Karpas-422 (cell line): Measurements from ENCODE around the gene RBMS1. TPM values are rescaled to one million over a fixed set of nuclear protein-coding genes. Genes with fewer than 3 reads are reported as not detected.

ENCODE experiments used
- DNase-seq: peaks from one replicate; pipeline ENCODE4 v3.0.0-alpha.2; 2015
- H2AFZ ChIP-seq: fragments of 200-600 bp; sonication (generic); 2 replicates; pipeline ENCODE4 v1.6.1; 2014; ENCODE audit warnings: antibody characterized with exemption, low read length, mixed read lengths
- H3K27ac ChIP-seq: fragments of 200-600 bp; sonication (generic); 2 replicates; pipeline ENCODE4 v1.5.1; 2014; ENCODE audit warnings: mild to moderate bottlenecking, low read length, moderate library complexity
- H3K27me3 ChIP-seq: fragments of 200-600 bp; sonication (generic); 2 replicates; pipeline ENCODE4 v1.6.1; 2014; ENCODE audit warnings: low read length, mixed read lengths
- H3K36me3 ChIP-seq: fragments of 200-600 bp; sonication (generic); 2 replicates; pipeline ENCODE4 v1.6.1; 2014; ENCODE audit warnings: low read length, mixed read lengths; ENCODE audit not compliant: insufficient read depth
- H3K4me1 ChIP-seq: fragments of 200-600 bp; sonication (generic); 2 replicates; pipeline ENCODE4 v1.6.1; 2014; ENCODE audit warnings: mild to moderate bottlenecking, low read length, mixed read lengths
- H3K4me2 ChIP-seq: fragments of 200-600 bp; sonication (generic); 2 replicates; pipeline ENCODE4 v1.6.1; 2014; ENCODE audit warnings: low read length, low read depth, mild to moderate bottlenecking; ENCODE audit not compliant: poor library complexity, severe bottlenecking
- H3K4me3 ChIP-seq: fragments of 200-600 bp; sonication (generic); 2 replicates; pipeline ENCODE4 v1.5.1; 2014; ENCODE audit warnings: mild to moderate bottlenecking, antibody characterized with exemption, low read length, mixed read lengths
- H3K79me2 ChIP-seq: fragments of 200-600 bp; sonication (generic); 2 replicates; pipeline ENCODE4 v1.6.1; 2014; ENCODE audit warnings: mild to moderate bottlenecking, low read length, mixed read lengths
- H3K9ac ChIP-seq: fragments of 200-600 bp; sonication (generic); 2 replicates; pipeline ENCODE4 v1.6.0; 2014; ENCODE audit warnings: low read length
- H3K9me2 ChIP-seq: fragments of 200-600 bp; sonication (generic), shearing (Covaris generic); replicated peaks from 2 replicates; pipeline ENCODE4 v1.6.0; 2014; ENCODE audit warnings: mild to moderate bottlenecking, low read length, moderate library complexity; ENCODE audit not compliant: insufficient read depth
- H3K9me3 ChIP-seq: fragments of 300-700, 200-600 bp; sonication (generic); 2 replicates; pipeline ENCODE4 v1.6.1; 2014; ENCODE audit warnings: low read length, mixed read lengths
- H4K20me1 ChIP-seq: fragments of 200-600 bp; sonication (generic); 2 replicates; pipeline ENCODE4 v1.6.1; 2014; ENCODE audit warnings: mild to moderate bottlenecking, antibody characterized with exemption, low read length, low read depth; ENCODE audit not compliant: insufficient read depth
- total RNA-seq: library from RNA; depleted of rRNA; stranded (reverse); fragments of >200 nt; shearing (Covaris generic); gene quantifications from 2 replicates; pipeline ENCODE4 v1.2.3, GENCODE V29; 2014; ENCODE audit warnings: low replicate concordance; rRNA removed

RBMS1 gene, protein sequence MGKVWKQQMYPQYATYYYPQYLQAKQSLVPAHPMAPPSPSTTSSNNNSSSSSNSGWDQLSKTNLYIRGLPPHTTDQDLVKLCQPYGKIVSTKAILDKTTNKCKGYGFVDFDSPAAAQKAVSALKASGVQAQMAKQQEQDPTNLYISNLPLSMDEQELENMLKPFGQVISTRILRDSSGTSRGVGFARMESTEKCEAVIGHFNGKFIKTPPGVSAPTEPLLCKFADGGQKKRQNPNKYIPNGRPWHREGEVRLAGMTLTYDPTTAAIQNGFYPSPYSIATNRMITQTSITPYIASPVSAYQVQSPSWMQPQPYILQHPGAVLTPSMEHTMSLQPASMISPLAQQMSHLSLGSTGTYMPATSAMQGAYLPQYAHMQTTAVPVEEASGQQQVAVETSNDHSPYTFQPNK
- 0.72 TPM in 1 of 2 replicates, not detected in the other for total RNA-seq

DNA sequence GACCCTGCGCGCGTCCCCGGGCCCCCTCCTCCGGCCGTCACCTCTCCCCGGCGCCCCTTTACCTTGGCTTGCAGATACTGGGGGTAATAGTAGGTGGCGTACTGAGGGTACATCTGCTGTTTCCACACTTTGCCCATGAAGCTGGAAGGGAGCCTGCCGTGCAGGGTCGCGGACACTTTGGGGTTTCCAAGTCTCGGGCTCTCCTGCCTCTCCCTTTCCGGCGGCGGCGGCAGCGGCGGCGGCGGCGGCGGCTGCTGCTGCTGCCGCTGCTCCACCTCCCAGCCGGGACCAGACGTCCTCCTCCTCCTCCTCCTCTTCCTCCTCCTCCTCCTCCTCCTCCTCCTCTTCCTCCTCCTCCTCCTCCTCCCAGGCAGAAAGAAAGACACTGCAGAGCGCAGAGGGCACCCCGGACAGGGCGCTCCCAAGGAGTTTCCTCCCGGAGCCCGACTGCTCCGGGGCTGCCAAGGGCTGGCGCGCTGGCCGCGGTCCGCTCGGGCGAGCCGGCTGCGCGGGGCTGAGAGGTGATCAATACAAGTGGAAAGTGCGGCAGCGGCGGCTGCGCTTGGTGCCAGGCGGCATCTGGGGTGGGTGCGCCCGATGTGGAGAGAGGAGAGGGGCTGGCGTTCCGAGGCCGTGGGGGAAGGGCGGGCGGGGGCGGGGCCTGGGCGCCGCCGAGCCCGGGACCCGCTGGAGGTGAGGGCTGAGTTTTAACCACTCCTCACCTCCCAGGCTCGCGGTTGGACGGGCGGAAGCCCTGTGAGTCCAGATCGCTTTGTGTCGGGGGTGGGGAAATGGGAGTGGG, at the start of gene RBMS1:
RBMS1 (minus strand) TSS at position 581 of the 802 bp plus-strand sequence; CDS start at position 137, 444 bp downstream.
- H3K36me3 ChIP-seq: no peaks in the 10 kb centered on the region

DNA sequence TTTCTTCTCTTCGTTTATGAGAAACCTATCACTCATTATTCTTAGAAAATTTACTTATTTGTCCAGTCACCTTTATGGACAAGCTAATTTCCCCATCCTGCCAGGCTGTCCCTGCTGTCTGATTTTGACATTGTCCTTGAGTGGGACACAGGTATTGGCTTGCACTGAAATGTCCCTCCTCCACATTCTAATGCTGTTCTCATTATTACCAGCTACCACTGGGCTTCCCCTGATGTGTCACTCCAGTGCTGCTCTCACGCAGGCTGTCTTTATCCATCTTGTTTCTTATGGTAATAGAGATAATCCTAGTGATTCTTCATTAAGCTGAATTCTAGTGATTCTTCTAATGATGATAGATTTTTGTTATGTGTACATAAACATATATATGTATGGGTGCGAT, 48.1 kb upstream of the RBMS1 start:
- H3K9me2 ChIP-seq: no peaks in the 10 kb centered on the region
- no peaks in the 10 kb centered on the region for H3K36me3 ChIP-seq
- H3K27ac ChIP-seq: no peak overlapping the region
- no peaks in the 10 kb centered on the region for H3K4me1 ChIP-seq
- H3K9me3 ChIP-seq: no peaks in the 10 kb centered on the region
- H3K79me2 ChIP-seq: no peaks in the 10 kb centered on the region
- H3K4me2 ChIP-seq: no peak overlapping the region
- DNase-seq: no peak
- no peaks in the 10 kb centered on the region for H3K27me3 ChIP-seq
- no peak overlapping the region for H3K9ac ChIP-seq
- H2AFZ ChIP-seq: no peak overlapping the region
- no peak overlapping the region for H3K4me3 ChIP-seq
- no peaks in the 10 kb centered on the region for H4K20me1 ChIP-seq

More for the DNA sequence above, at the start of gene RBMS1:
- no peaks in the 10 kb centered on the region for H4K20me1 ChIP-seq
- no peaks in the 10 kb centered on the region for H3K79me2 ChIP-seq
- no peaks in the 10 kb centered on the region for H3K9me2 ChIP-seq
- H3K27me3 ChIP-seq: no peaks in the 10 kb centered on the region
- H3K9me3 ChIP-seq: no peaks in the 10 kb centered on the region
- H3K4me2 ChIP-seq: no peak within 1 kb of the TSS
- no peak within 1 kb of the TSS for H3K27ac ChIP-seq
- H3K4me1 ChIP-seq: no peaks in the 10 kb centered on the region
- H2AFZ ChIP-seq: no peak within 1 kb of the TSS
- H3K9ac ChIP-seq: no peak within 1 kb of the TSS
- DNase-seq: no peak
- H3K4me3 ChIP-seq: no peak within 1 kb of the TSS

DNA sequence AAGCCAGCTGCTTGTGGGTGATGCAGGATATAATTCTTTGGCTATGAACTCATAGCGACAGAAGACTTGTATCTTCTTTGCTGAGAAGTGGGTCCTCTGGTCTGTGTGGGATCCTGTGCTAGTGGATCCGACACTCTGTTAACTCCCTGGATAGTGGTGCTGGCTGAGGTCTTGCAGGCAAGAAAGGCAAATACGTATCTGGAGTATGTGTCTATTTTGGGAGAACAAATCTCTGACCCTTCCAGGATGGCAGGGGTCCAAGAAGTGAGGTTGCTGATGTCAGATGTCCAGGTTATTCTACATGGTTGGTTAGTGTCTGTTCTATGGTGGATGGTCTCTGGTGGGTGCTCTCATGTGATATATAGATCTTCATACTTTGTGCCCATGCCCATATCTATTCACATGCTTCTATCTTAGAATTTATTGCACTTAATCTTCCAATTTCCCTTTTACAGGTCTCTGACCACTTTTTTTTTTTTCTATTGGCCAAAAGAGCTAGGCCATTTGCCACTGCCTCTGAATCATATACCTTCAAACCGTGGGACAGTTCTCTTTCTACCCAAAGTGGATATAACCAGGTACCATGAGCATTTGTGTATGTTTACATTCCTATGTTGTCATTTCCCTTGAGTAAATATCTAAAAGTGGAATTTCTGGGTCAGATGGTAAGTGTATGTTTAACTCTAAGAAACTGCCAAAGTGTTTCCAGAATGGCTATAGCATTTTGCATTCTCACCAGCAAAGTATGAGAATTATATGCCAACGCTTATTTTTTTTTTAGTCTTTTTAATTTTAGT, 45.1 kb upstream of the RBMS1 start:
- Histone ChIP-seq H3K27ac (no peak overlapping the region), H3K27me3 (no peaks in the 10 kb centered on the region), H3K4me2 (no peak overlapping the region), H3K4me1 (peaks cover 9% of the 10 kb centered on the region), H3K9ac (no peak overlapping the region), H3K9me3 (no peaks in the 10 kb centered on the region), H3K36me3 (no peaks in the 10 kb centered on the region), H3K9me2 (no peaks in the 10 kb centered on the region), H3K79me2 (no peaks in the 10 kb centered on the region), H4K20me1 (no peaks in the 10 kb centered on the region), H3K4me3 (no peak overlapping the region), H2AFZ (no peak overlapping the region)
- DNase-seq: no peak

- Histone ChIP-seq H4K20me1 (no peaks in the 10 kb centered on the region), H3K4me2 (no peak overlapping the region), H3K36me3 (no peaks in the 10 kb centered on the region), H3K27ac (no peak overlapping the region), H3K79me2 (no peaks in the 10 kb centered on the region), H3K9me3 (no peaks in the 10 kb centered on the region), H2AFZ (no peak overlapping the region), H3K4me1 (peaks cover 9% of the 10 kb centered on the region), H3K9ac (no peak overlapping the region), H3K27me3 (no peaks in the 10 kb centered on the region), H3K4me3 (no peak overlapping the region), H3K9me2 (no peaks in the 10 kb centered on the region)
- DNase-seq: no peak
Measured at GRCh38 chr2:160538115-160538514, 44.5 kb upstream of the RBMS1 start.

- H2AFZ ChIP-seq: no peak overlapping the region
- H3K9ac ChIP-seq: no peak overlapping the region
- H3K79me2 ChIP-seq: no peaks in the 10 kb centered on the region
- no peaks in the 10 kb centered on the region for H3K36me3 ChIP-seq
- H3K9me2 ChIP-seq: no peaks in the 10 kb centered on the region
- no peak overlapping the region for H3K27ac ChIP-seq
- H3K27me3 ChIP-seq: no peaks in the 10 kb centered on the region
- peak; percentile 55 for DNase-seq
- H3K4me3 ChIP-seq: no peak overlapping the region
- H4K20me1 ChIP-seq: no peaks in the 10 kb centered on the region
- peaks cover 9% of the 10 kb centered on the region for H3K4me1 ChIP-seq
- H3K9me3 ChIP-seq: no peaks in the 10 kb centered on the region
- H3K4me2 ChIP-seq: peak overlapping the region; percentile 37
Measured at GRCh38 chr2:160534996-160535395, 41.4 kb upstream of the RBMS1 start.

DNA sequence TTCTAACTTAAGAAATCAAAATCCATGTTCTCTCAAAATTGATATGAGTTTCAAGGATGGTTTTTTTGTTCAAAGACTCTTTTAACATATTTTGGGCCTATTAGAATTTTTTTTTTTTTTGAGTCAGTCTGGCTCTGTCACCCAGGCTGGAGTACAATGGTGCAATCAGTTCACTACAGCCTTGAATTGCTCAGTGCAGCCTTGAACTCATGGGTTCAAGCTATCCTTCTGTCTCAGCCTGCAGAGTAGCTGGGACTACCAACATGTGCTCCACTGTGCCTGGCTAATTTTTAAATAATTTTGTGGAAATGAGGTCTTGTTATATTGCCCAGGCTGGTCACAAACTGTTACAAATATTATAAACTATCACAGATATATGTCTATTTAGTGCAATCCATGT, 40.6 kb upstream of the RBMS1 start:
- Histone ChIP-seq H3K9me3 (no peaks in the 10 kb centered on the region), H3K9ac (no peak overlapping the region), H3K9me2 (no peaks in the 10 kb centered on the region), H3K4me1 (peaks cover 9% of the 10 kb centered on the region), H3K27ac (no peak overlapping the region), H2AFZ (no peak overlapping the region), H3K4me3 (no peak overlapping the region), H3K27me3 (no peaks in the 10 kb centered on the region), H3K36me3 (no peaks in the 10 kb centered on the region), H3K79me2 (no peaks in the 10 kb centered on the region), H4K20me1 (no peaks in the 10 kb centered on the region), H3K4me2 (no peak overlapping the region)
- DNase-seq: no peak

DNA sequence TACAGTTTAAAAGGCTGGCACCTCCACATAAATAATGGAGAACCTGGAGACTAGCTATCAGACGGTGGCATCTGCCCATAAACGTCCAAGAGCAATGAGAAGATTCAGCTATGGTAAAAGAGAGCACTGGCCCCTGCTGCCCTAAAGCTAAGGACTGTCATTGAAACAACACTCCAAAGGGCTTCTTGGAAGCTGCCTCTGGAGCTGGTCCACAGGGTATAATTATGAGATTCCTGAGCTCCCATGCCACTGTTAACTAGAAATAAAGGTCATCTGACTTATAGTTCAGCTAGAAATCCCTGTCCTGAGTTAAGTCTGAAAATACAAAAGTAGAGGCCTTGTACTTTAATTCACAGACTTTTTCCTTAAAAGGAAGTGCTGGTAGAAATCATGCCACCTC, 39.9 kb upstream of the RBMS1 start:
- DNase-seq: no peak
- no peak overlapping the region for H3K4me2 ChIP-seq
- no peak overlapping the region for H2AFZ ChIP-seq
- no peaks in the 10 kb centered on the region for H4K20me1 ChIP-seq
- no peak overlapping the region for H3K4me3 ChIP-seq
- no peak overlapping the region for H3K27ac ChIP-seq
- no peaks in the 10 kb centered on the region for H3K27me3 ChIP-seq
- H3K79me2 ChIP-seq: no peaks in the 10 kb centered on the region
- no peaks in the 10 kb centered on the region for H3K9me3 ChIP-seq
- H3K36me3 ChIP-seq: no peaks in the 10 kb centered on the region
- no peak overlapping the region for H3K9ac ChIP-seq
- peaks cover 9% of the 10 kb centered on the region for H3K4me1 ChIP-seq
- no peaks in the 10 kb centered on the region for H3K9me2 ChIP-seq

DNA sequence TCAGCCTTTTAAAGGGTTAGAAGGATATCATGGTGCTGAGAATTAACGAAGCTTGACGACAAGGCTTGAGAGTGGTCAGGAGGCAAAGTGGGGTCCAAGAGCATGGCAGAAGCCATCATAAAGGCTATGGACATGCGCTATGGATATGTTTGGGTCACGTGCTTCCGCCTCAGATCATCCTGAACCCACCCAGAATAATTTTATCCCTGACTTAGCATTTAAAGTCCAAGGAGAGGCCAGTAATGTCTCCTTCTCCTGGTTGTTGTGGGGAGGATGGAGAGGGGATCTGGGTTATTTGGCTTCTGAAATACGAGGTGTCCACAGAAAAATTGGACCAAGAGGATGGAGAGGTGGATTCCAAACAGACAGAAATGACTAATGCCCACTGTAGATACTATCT, 38.8 kb upstream of the RBMS1 start:
- no peaks in the 10 kb centered on the region for H3K27me3 ChIP-seq
- no peak for DNase-seq
- H4K20me1 ChIP-seq: no peaks in the 10 kb centered on the region
- no peak overlapping the region for H3K27ac ChIP-seq
- no peak overlapping the region for H2AFZ ChIP-seq
- H3K9me3 ChIP-seq: no peaks in the 10 kb centered on the region
- H3K4me2 ChIP-seq: no peak overlapping the region
- no peaks in the 10 kb centered on the region for H3K79me2 ChIP-seq
- peaks cover 9% of the 10 kb centered on the region for H3K4me1 ChIP-seq
- H3K9ac ChIP-seq: no peak overlapping the region
- no peak overlapping the region for H3K4me3 ChIP-seq
- H3K9me2 ChIP-seq: no peaks in the 10 kb centered on the region
- H3K36me3 ChIP-seq: no peaks in the 10 kb centered on the region
